CD8-positive, alpha-beta memory T cell (primary cell): ENCODE results near the gene CHAC1. TPM values are rescaled to one million over a fixed set of nuclear protein-coding genes. Genes with fewer than 3 reads are reported as not detected.
A peak's percentile ranks its signal among the peaks of the same experiment; 100 is the strongest.

Experiments
- CTCF ChIA-PET: fragments of 350-600 bp; sonication (Branson Sonifier 250); formaldehyde crosslinking; loops from one replicate; lab custom pipeline; 2021; ENCODE audit warnings: antibody characterized with exemption; lab: Charles Lee
- POLR2A ChIA-PET: fragments of 350-600 bp; sonication (Branson Sonifier 250); formaldehyde crosslinking; loops from one replicate; lab custom pipeline; 2021; ENCODE audit warnings: antibody characterized with exemption; lab: Charles Lee
- DNase-seq, 5 donors: peaks; one replicate each; pipeline versions ENCODE4 v3.0.0 to v3.0.0-alpha.2; 2020 to 2022; ENCODE audit warnings: mixed read lengths in 1 of 5
- H3K27ac ChIP-seq: one replicate; pipeline ENCODE4 v1.7.0; 2013; ENCODE audit warnings: low read depth, mild to moderate bottlenecking, low read length, moderate library complexity
- H3K27me3 ChIP-seq: 2 replicates; pipeline ENCODE4 v1.7.0; 2013; ENCODE audit warnings: low read length, mild to moderate bottlenecking; ENCODE audit not compliant: insufficient read depth, poor library complexity, severe bottlenecking
- H3K36me3 ChIP-seq: 2 replicates; pipeline ENCODE4 v1.7.0; 2013; ENCODE audit warnings: mild to moderate bottlenecking, low read length, moderate library complexity; ENCODE audit not compliant: insufficient read depth
- H3K4me1 ChIP-seq: 2 replicates; pipeline ENCODE4 v1.7.0; 2013; ENCODE audit warnings: mild to moderate bottlenecking, low read length, moderate library complexity; ENCODE audit not compliant: insufficient read depth
- H3K4me3 ChIP-seq: 2 replicates; pipeline ENCODE4 v1.7.0; 2013; ENCODE audit warnings: mild to moderate bottlenecking, low read length
- H3K9me3 ChIP-seq: 2 replicates; pipeline ENCODE4 v1.7.0; 2013; ENCODE audit warnings: mild to moderate bottlenecking, low read length
- H3K27ac Mint-ChIP-seq, 8 donors: one replicate each; pipeline ENCODE4 v1.8.0; 2020 to 2021; ENCODE audit warnings: mixed read lengths in 8 of 8, mild to moderate bottlenecking in 6 of 8, inconsistent platforms in 3 of 8, moderate library complexity in 3 of 8
- H3K27me3 Mint-ChIP-seq, 2 donors: one replicate each; pipeline ENCODE4 v1.8.0; 2020 to 2021; ENCODE audit warnings: mixed read lengths in 2 of 2, mild to moderate bottlenecking in 1 of 2, moderate library complexity in 1 of 2
- H3K36me3 Mint-ChIP-seq, 3 donors: one replicate each; pipeline ENCODE4 v1.8.0; 2020 to 2021; ENCODE audit warnings: mixed read lengths in 3 of 3, inconsistent platforms in 1 of 3, mild to moderate bottlenecking in 1 of 3
- H3K4me1 Mint-ChIP-seq, 3 donors: one replicate each; pipeline ENCODE4 v1.8.0; 2020 to 2021; ENCODE audit warnings: mixed read lengths in 3 of 3, inconsistent platforms in 1 of 3, mild to moderate bottlenecking in 1 of 3
- H3K4me3 Mint-ChIP-seq, 7 donors: one replicate each; pipeline ENCODE4 v1.8.0; 2020 to 2021; ENCODE audit warnings: mixed read lengths in 7 of 7, mild to moderate bottlenecking in 6 of 7, moderate library complexity in 4 of 7, inconsistent platforms in 2 of 7
- H3K9me3 Mint-ChIP-seq, 5 donors: one replicate each; pipeline ENCODE4 v1.8.0; 2020 to 2022; ENCODE audit warnings: mixed read lengths in 5 of 5, mild to moderate bottlenecking in 3 of 5, moderate library complexity in 2 of 5, inconsistent platforms in 1 of 5
- polyA plus RNA-seq: library from polyadenylated mRNA; unstranded; fragments of 300-500 nt; fragmentation: Illumina TruSeq; gene quantifications from one replicate; pipeline ENCODE4 v1.2.3, GENCODE V29; 2021
- total RNA-seq, 2 experiments: library from RNA; stranded (reverse); gene quantifications; one replicate each; pipeline ENCODE4 v1.2.3, GENCODE V29; 2021

CHAC1 gene
- total and polyA plus RNA-seq, 3 experiments from 2014 or later: 15.1 to 16.7 TPM; not detected in 1

GRCh38 chr15:40909662-40910630 is 43.3 kb upstream of the CHAC1 start:
- CTCF ChIA-PET: interaction anchor here (0.5 to 2.3 kb wide), 8 partner anchors 9 to 278 kb away, joined by 3 to 5 read pairs (median 4); no protein-coding TSS in a partner anchor
- Mint-ChIP-seq H3K4me3 (peak overlapping the region in 1 of 7 donors; percentile 69), H3K27me3 (peaks cover 0 to 5% of the 10 kb centered on the region in 2 donors), H3K36me3 (no peaks in the 10 kb centered on the region), H3K27ac (peak overlapping the region in 4 of 8 donors; percentile 61 to 83 (median 72)), H3K4me1 (peaks cover 4 to 27% (median 9%) of the 10 kb centered on the region in 3 donors), H3K9me3 (no peaks in the 10 kb centered on the region)
- no peak for DNase-seq
- H3K27me3 ChIP-seq: no peaks in the 10 kb centered on the region
- no peak overlapping the region for H3K4me3 ChIP-seq
- H3K36me3 ChIP-seq: no peaks in the 10 kb centered on the region
- no peaks in the 10 kb centered on the region for H3K9me3 ChIP-seq
- H3K27ac ChIP-seq: no peak overlapping the region
- peaks cover 22% of the 10 kb centered on the region for H3K4me1 ChIP-seq
- POLR2A ChIA-PET: no interaction called here

DNA sequence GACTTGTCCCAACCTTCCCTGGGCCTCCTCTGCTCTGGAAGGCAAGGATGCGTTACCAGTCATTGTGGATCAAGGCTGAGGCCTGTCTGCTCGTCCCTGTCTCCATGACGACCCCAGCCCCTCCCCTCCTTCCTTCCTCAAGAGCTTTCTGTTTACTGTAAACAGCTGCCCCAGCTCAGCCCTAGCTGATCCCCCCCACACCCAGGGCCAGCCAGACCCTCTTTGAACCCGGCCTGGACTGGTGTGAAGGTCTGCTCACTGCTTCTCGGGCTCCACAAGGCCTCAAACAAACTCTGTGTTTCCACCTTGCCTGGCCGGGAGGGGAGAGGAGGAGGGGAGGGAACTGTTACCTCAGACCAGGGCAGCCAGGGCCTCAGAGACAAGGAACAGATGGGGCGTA is 42.1 kb upstream of the CHAC1 start:
- Histone ChIP-seq H3K4me1 (peaks cover 15% of the 10 kb centered on the region), H3K27ac (no peak overlapping the region), H3K9me3 (no peaks in the 10 kb centered on the region), H3K36me3 (no peaks in the 10 kb centered on the region), H3K27me3 (no peaks in the 10 kb centered on the region), H3K4me3 (no peak overlapping the region)
- no peak for DNase-seq
- Mint-ChIP-seq H3K4me3 (peak overlapping the region in 1 of 7 donors; percentile 59), H3K9me3 (no peaks in the 10 kb centered on the region), H3K36me3 (no peaks in the 10 kb centered on the region), H3K27ac (peak overlapping the region in 1 of 8 donors; percentile 33), H3K27me3 (peaks cover 0 to 5% of the 10 kb centered on the region in 2 donors), H3K4me1 (peaks cover 4 to 20% (median 9%) of the 10 kb centered on the region in 3 donors)
- CTCF ChIA-PET: interaction anchor here (0.6 to 2.0 kb wide), 4 partner anchors 8 to 77 kb away, joined by 3 to 5 read pairs (median 4); no protein-coding TSS in a partner anchor
- POLR2A ChIA-PET: no interaction called here

DNA sequence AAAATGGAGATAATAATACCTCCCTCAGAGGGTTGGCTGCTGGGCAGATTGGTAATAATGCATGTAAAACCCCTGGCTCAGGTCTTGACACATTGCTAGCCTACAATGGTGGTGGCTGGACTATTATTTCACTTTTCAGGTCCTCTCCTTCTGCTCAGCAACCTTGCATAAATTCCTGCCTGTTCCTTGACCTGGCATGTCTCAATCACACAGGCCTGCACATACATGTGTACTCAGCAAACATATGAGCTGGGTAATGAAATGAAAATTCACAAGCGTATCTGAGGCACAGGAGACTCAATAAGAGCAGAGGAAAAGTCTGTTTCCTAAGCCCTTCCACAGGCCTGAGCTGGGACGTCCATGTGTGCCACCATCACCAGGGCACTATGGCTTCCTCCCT is 41.6 kb upstream of the CHAC1 start:
- no peaks in the 10 kb centered on the region for H3K36me3 ChIP-seq
- Mint-ChIP-seq H3K4me1 (peaks cover 4 to 17% (median 9%) of the 10 kb centered on the region in 3 donors), H3K27ac (peak overlapping the region in 2 of 8 donors; percentile 33 to 77), H3K4me3 (no peak overlapping the region), H3K36me3 (no peaks in the 10 kb centered on the region), H3K9me3 (no peaks in the 10 kb centered on the region), H3K27me3 (peaks cover 0 to 5% of the 10 kb centered on the region in 2 donors)
- no peaks in the 10 kb centered on the region for H3K9me3 ChIP-seq
- POLR2A ChIA-PET: no interaction called here
- DNase-seq: no peak
- no peak overlapping the region for H3K27ac ChIP-seq
- no peak overlapping the region for H3K4me3 ChIP-seq
- H3K4me1 ChIP-seq: peaks cover 10% of the 10 kb centered on the region
- H3K27me3 ChIP-seq: no peaks in the 10 kb centered on the region
- CTCF ChIA-PET: interaction anchor here (0.6 to 1.2 kb wide), 4 partner anchors 9 to 77 kb away, joined by 3 to 4 read pairs (median 4); no protein-coding TSS in a partner anchor

DNA sequence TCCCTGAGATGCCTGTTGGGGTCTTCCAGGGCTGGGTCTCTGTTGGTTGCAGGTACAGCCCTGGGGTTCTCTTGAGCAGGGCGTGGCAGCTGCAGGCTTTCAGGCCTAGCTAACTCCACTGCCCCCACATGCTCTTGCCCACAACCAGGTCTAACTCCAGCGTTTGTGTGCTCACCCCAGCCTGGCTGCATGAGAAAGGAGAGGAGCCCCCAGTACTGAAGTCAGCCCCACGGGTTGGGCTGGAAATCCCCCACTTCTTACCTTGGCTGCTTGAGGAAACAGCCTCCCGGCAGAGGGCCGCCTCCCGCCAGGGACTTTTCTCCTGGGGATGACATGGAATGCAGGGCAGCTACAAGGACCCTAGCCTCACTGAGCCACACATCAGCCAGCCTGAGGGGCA is 40.8 kb upstream of the CHAC1 start:
- Mint-ChIP-seq H3K4me1 (peaks cover 4 to 9% (median 4%) of the 10 kb centered on the region in 3 donors), H3K27ac (no peak overlapping the region), H3K27me3 (peaks cover 0 to 5% of the 10 kb centered on the region in 2 donors), H3K36me3 (no peaks in the 10 kb centered on the region), H3K4me3 (no peak overlapping the region), H3K9me3 (no peaks in the 10 kb centered on the region)
- H3K4me1 ChIP-seq: peaks cover 4% of the 10 kb centered on the region
- H3K4me3 ChIP-seq: no peak overlapping the region
- no peaks in the 10 kb centered on the region for H3K9me3 ChIP-seq
- H3K36me3 ChIP-seq: no peaks in the 10 kb centered on the region
- CTCF ChIA-PET: interaction anchor here (1.0 to 1.2 kb wide), 2 partner anchors 9 to 55 kb away, joined by 4 read pairs; no protein-coding TSS in a partner anchor
- no peak overlapping the region for H3K27ac ChIP-seq
- no peaks in the 10 kb centered on the region for H3K27me3 ChIP-seq
- POLR2A ChIA-PET: no interaction called here
- no peak for DNase-seq

DNA sequence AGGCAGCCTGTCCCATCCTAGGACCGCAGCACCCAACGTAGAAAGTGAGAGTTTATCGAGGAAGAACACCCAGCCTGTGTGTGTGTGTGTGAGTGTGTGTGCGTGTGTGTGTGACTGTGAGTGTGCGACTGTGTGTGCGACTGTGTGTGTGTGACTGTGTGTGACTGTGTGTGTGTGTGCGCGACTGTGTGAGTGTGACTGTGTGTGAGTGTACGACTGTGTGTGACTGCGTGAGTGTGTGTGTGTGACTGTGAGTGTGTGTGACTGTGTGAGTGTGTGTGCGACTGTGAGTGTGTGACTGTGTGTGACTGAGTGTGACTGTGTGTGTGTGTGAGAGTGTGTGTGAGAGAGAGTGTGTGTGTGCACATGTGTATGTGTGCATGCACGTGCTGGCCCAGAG is 39.3 kb upstream of the CHAC1 start:
- Histone ChIP-seq H3K9me3 (no peaks in the 10 kb centered on the region), H3K36me3 (no peaks in the 10 kb centered on the region), H3K27ac (no peak overlapping the region), H3K4me1 (no peaks in the 10 kb centered on the region), H3K27me3 (no peaks in the 10 kb centered on the region), H3K4me3 (no peak overlapping the region)
- ChIA-PET CTCF (no interaction called here), POLR2A (no interaction called here)
- H3K36me3 Mint-ChIP-seq: no peaks in the 10 kb centered on the region
- H3K4me1 Mint-ChIP-seq: no peaks in the 10 kb centered on the region
- H3K9me3 Mint-ChIP-seq: no peaks in the 10 kb centered on the region
- H3K4me3 Mint-ChIP-seq: no peak overlapping the region
- peak overlapping the region in 1 of 8 donors; percentile 15 for H3K27ac Mint-ChIP-seq
- no peak for DNase-seq
- H3K27me3 Mint-ChIP-seq: peaks cover 0 to 5% of the 10 kb centered on the region in 2 donors

- Mint-ChIP-seq H3K4me1 (no peaks in the 10 kb centered on the region), H3K36me3 (no peaks in the 10 kb centered on the region), H3K27ac (no peak overlapping the region), H3K9me3 (no peaks in the 10 kb centered on the region), H3K4me3 (no peak overlapping the region), H3K27me3 (peaks cover 0 to 2% of the 10 kb centered on the region in 2 donors)
- no peak overlapping the region for H3K27ac ChIP-seq
- H3K27me3 ChIP-seq: no peaks in the 10 kb centered on the region
- H3K9me3 ChIP-seq: no peaks in the 10 kb centered on the region
- DNase-seq: no peak
- H3K4me3 ChIP-seq: no peak overlapping the region
- POLR2A ChIA-PET: no interaction called here
- no peaks in the 10 kb centered on the region for H3K4me1 ChIP-seq
- H3K36me3 ChIP-seq: no peaks in the 10 kb centered on the region
- CTCF ChIA-PET: interaction anchor here (0.6 to 1.3 kb wide), 5 partner anchors 8 to 152 kb away, joined by 3 to 6 read pairs (median 4); no protein-coding TSS in a partner anchor
Observed at GRCh38 chr15:40914486-40914885, 38.8 kb upstream of the CHAC1 start.

DNA sequence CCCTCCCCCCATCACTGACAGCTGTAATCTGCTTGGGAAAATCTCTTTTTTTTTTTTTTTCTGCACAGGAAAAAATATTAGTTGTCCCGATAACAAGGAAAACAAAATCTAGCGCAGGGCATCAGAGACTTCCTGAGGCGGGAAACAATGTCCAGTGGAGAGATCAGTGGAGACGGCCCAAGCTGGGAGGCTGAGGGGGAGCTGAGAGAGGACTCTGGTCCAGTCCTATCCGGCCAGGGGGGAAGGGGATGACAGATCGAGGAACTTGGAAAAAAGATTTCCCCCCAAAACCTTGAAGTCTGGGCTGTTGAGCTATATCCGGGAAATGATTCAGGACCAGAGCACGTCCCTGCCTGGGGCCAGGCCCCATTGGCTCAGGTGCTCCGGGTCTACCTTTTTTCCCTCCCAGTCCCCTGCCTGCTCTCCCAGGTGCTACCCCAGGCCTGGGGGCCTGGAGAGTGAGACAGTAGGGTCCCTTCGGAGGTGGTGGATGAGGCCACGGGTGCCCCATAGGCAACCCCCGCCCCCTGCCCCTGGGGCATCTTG is 38.1 kb upstream of the CHAC1 start:
- no peaks in the 10 kb centered on the region for H3K36me3 ChIP-seq
- ChIA-PET POLR2A (no interaction called here), CTCF (interaction anchor here (0.6 to 1.3 kb wide), 5 partner anchors 9 to 151 kb away, joined by 3 to 6 read pairs (median 4); no protein-coding TSS in a partner anchor)
- H3K27ac ChIP-seq: no peak overlapping the region
- no peaks in the 10 kb centered on the region for H3K9me3 ChIP-seq
- no peak overlapping the region for H3K4me3 ChIP-seq
- Mint-ChIP-seq H3K27me3 (peaks cover 0 to 2% of the 10 kb centered on the region in 2 donors), H3K4me3 (no peak overlapping the region), H3K4me1 (no peaks in the 10 kb centered on the region), H3K36me3 (no peaks in the 10 kb centered on the region), H3K27ac (no peak overlapping the region), H3K9me3 (no peaks in the 10 kb centered on the region)
- DNase-seq: no peak
- no peaks in the 10 kb centered on the region for H3K27me3 ChIP-seq
- no peaks in the 10 kb centered on the region for H3K4me1 ChIP-seq
